Heart left ventricle (tissue), 16 donors: Measurements from ENCODE around the gene LYZL2. TPM values are rescaled to one million over a fixed set of nuclear protein-coding genes. Genes with fewer than 3 reads are reported as not detected.
"Not testable (repeated sequence)": the region's sequence is repeated elsewhere in the genome, so short reads cannot be mapped to it uniquely, and the experiment has no call there.

ENCODE experiments used
- ATAC-seq, 4 donors: fragments of 200-7000 bp; cut with Tn5 transposase; one replicate each; pipeline ENCODE4 v1.9.1; 2020 to 2022; ENCODE audit warnings: moderate library complexity in 4 of 4, mild to moderate bottlenecking in 3 of 4, moderate number of reproducible peaks in 1 of 4
- DNase-seq, 5 donors: peaks; one replicate each; pipeline ENCODE4 v3.0.0-alpha.2; 2020
- H3K27ac ChIP-seq, 12 donors: fragments of 200-600 bp; sonication (generic) in 4 of 12; one replicate each; pipeline versions ENCODE4 v1.5.0 to v1.8.0; 2016 to 2022; ENCODE audit warnings: mild to moderate bottlenecking in 2 of 12
- H3K27me3 ChIP-seq, 9 donors: fragments of 200-600 bp; sonication (generic) in 2 of 9; one replicate each; pipeline versions ENCODE4 v1.5.1 to v1.8.0; 2016 to 2022; ENCODE audit warnings: mild to moderate bottlenecking in 3 of 9
- H3K36me3 ChIP-seq, 9 donors: fragments of 200-600 bp; sonication (generic) in 2 of 9; one replicate each; pipeline versions ENCODE4 v1.5.0 to v1.8.0; 2018 to 2022; ENCODE audit warnings: mild to moderate bottlenecking in 2 of 9
- H3K4me1 ChIP-seq, 12 donors: fragments of 200-600 bp; sonication (generic) in 4 of 12; one replicate each; pipeline versions ENCODE4 v1.5.0 to v1.8.0; 2016 to 2022; ENCODE audit warnings: mild to moderate bottlenecking in 3 of 12
- H3K4me3 ChIP-seq, 12 donors: fragments of 200-600 bp; sonication (generic) in 4 of 12; one replicate each; pipeline versions ENCODE4 v1.5.0 to v1.8.0; 2017 to 2022; ENCODE audit warnings: mild to moderate bottlenecking in 9 of 12, moderate library complexity in 4 of 12
- H3K9me3 ChIP-seq, 12 donors: fragments of 200-600 bp; sonication (generic) in 4 of 12; one replicate each; pipeline versions ENCODE4 v1.5.0 to v1.8.0; 2016 to 2022; ENCODE audit warnings: mild to moderate bottlenecking in 1 of 12
- POLR2A ChIP-seq, 2 donors: fragments of 450-650 bp; IDR thresholded peaks; one replicate each; pipeline ENCODE4 v1.6.1; 2017; ENCODE audit warnings: antibody characterized with exemption in 2 of 2, mild to moderate bottlenecking in 2 of 2, moderate library complexity in 2 of 2
- WGBS, 4 donors: extraction: QIAGEN DNeasy Blood & Tissue Kit in 2 of 4; methylation state at CpG; one replicate each; pipeline versions ENCODE4 v1.1.5 to v1.1.7; 2013 to 2018; 5-methylcytosine and 5-hydroxymethylcytosine counted together
- intact Hi-C, 10 donors: fragments of 100-400 bp; cut with DNase I; formaldehyde crosslinking; loops; one replicate each; pipeline versions ENCODE4 v1.11.1 to v1.14.2; 2022
- polyA plus RNA-seq, 2 donors: library from polyadenylated mRNA; stranded (reverse); fragments of 200-250 nt; gene quantifications; one replicate each; pipeline ENCODE4 v1.2.3, GENCODE V29; 2013
- total RNA-seq, 9 donors: library from RNA; depleted of rRNA in 2 of 9; stranded (reverse); fragments of >200 nt in 2 of 9; fragmentation: NEBNext Ultra II Directional in 3 of 9; extraction: Animal tissue kit (Norgen Biotek cat#: 25700) in 3 of 9; gene quantifications; one replicate each; pipeline versions ENCODE4 v1.1.0 to v1.2.4, GENCODE V29; 2016 to 2023
- TF ChIP-seq, protein P1 (sequence below), 12 donors: fragments of 200-600 bp; sonication (generic) in 4 of 12; IDR thresholded peaks; one replicate each; pipeline versions ENCODE4 v1.5.0 to v1.8.0; 2018 to 2022; ENCODE audit warnings: antibody characterized with exemption in 12 of 12, mild to moderate bottlenecking in 5 of 12
- donor health status: ischemic (EF 13 %, LVEDD 7.1; RV severe dilation, severe dysfunction).
- donor health status: healthy with polysubstance abuse.
- donor health status: DM: no; HTN: yes; CAD: no.
- donor health status: DM: no; HTN: no; CAD: no.
- donor health status: ischemic (EF 25% LVEDD 6.9; RV normal size, moderate dysfunction).
- donor health status: ischemic (EF 25% LVEDD 5.7; RV mildly dilated, moderate dysfunction).
- donor health status: healthy.
- donor health status: DM: yes; HTN: yes; CAD: no.
- donor health status: ischemic (EF 35%, LVEDD 5.7; RV mildly dilated, moderate dysfunction).
- donor health status: nonischemic (EF 11% LVEDD 7.7; RV severe dilation, severe dysfunction).
- donor health status: DM: yes; HTN: yes; CAD: no.
- donor health status: PGD.
- donor health status: ischemic (EF 29% LVEDD 5.4; RV normal size, mild dysfunction).
- donor health status: nonischemic (EF 23%, LVEDD 6.1; RV moderate dilation, normal function).

The LYZL2 gene
- total and polyA plus RNA-seq, 11 donors: not detected

DNA sequence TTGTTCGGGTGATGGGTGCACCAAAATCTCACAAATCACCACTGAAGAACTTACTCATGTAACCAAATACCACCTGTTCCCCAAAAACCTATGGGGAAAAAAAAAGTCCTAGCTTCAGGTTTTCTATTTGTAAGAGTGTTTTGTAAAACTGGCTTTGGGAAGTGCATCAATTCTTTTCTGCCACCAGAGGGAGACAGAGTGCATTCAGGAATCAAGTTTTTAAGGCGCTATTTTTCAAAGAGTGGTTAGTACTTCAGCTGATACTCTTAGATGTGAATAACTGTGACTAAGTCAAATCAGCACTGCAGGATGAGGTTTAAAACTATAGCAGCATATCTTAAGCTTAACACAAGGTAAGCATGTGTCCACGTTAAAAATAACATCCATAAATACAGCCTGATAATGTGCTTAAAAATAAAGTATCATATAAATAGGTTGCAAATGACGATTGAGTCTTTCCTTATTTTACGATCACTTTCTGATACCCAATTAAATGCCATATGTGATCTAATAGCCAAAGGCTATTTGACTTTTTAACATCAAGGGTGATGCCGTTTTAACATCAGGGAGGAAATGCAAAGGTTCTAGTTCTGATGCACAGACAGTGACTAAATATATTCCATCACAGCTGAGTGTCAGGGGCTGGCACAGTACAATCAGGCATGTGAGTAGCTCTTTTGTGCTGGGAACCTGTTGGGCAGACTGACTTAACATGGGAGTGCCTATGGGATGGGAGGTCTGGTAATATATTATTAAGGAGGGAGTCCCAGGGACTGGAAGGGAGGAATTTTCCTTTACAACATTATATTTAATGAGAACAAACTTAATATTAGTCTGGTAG, 10.6 kb upstream of the LYZL2 start:
- H3K27ac ChIP-seq: peak overlapping the region in 3 of 12 donors; percentile 32 to 61 (median 47)
- H3K27me3 ChIP-seq: peaks cover 0 to 5% (median 0%) of the 10 kb centered on the region in 9 donors
- H3K36me3 ChIP-seq: no peaks in the 10 kb centered on the region
- intact Hi-C loops: no loop called here
- WGBS, 4 donors: 33 to 34% (median 33%) methylated on average over 6 of the region's 6 CpGs
- TF ChIP-seq, protein P1, sequence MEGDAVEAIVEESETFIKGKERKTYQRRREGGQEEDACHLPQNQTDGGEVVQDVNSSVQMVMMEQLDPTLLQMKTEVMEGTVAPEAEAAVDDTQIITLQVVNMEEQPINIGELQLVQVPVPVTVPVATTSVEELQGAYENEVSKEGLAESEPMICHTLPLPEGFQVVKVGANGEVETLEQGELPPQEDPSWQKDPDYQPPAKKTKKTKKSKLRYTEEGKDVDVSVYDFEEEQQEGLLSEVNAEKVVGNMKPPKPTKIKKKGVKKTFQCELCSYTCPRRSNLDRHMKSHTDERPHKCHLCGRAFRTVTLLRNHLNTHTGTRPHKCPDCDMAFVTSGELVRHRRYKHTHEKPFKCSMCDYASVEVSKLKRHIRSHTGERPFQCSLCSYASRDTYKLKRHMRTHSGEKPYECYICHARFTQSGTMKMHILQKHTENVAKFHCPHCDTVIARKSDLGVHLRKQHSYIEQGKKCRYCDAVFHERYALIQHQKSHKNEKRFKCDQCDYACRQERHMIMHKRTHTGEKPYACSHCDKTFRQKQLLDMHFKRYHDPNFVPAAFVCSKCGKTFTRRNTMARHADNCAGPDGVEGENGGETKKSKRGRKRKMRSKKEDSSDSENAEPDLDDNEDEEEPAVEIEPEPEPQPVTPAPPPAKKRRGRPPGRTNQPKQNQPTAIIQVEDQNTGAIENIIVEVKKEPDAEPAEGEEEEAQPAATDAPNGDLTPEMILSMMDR (IDR thresholded peaks at IDR 0.05): peak; percentile 76 to 92 (median 88)
- no peak for TF ChIP-seq POLR2A (IDR thresholded peaks at IDR 0.05)
- ATAC-seq (peak in 1 of 4 donors; percentile 33), DNase-seq (peak in 1 of 5 donors; percentile 43)
- H3K9me3 ChIP-seq: no peaks in the 10 kb centered on the region
- H3K4me1 ChIP-seq: peaks cover 0 to 37% (median 13%) of the 10 kb centered on the region in 12 donors
- H3K4me3 ChIP-seq: no peak overlapping the region

DNA sequence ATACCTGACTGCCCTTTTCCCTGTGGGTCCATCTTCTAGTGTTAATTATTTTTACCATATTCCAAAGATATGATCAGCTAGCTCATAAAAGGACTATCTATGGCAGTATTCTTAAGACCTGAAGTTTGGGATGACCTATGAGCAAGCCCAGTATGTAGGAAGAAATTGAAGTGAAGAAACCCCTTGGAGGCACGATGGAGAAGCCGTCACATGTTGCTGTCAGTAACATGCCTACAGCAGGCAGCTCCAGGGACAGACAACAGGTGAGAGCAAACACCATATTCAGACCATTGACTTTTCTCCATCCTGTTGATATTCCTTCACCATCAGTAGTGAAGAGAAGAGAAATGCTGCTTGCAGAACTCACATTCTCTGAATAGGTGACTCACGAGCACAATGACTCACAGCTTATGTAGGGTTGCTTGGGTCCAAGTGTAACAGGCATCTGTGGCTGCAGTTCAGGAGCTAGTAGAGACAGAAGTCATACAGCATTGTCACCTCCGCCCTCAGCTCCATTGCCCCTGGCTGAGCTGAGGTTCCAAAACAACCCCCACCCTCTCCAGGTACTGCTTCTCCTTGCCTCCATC, 8.4 kb upstream of the LYZL2 start:
- peak in 1 of 4 donors; percentile 37 for ATAC-seq
- Histone ChIP-seq H3K27ac (no peak overlapping the region), H3K4me1 (peaks cover 0 to 25% (median 4%) of the 10 kb centered on the region in 12 donors), H3K36me3 (no peaks in the 10 kb centered on the region), H3K27me3 (peaks cover 0 to 5% (median 0%) of the 10 kb centered on the region in 9 donors), H3K4me3 (no peak overlapping the region), H3K9me3 (no peaks in the 10 kb centered on the region)
- no peak for TF ChIP-seq POLR2A (IDR thresholded peaks at IDR 0.05)
- TF ChIP-seq, protein P1 (IDR thresholded peaks at IDR 0.05): no peak
- intact Hi-C loops: no loop called here
- WGBS, 4 donors: 88 to 95% (median 93%) methylated on average over 4 of the region's 4 CpGs
- no peak for DNase-seq

DNA sequence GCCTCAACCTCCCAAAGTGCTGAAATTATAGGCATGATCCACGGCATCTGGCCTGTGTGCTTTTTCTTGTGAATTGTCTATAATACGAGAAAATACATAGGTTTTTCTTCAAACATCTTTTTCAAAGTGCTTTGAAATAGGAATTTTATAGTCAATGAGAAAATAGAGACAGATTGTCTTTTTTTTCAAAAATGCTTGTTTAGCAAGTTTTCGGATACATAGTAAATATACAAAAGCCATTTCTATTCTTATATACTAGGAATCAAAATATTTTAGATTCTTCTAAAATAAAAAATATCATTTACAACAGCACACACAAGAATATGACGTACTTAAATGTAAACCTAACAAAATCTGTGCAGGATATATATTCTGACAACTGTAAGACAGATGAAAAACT, 1.6 kb upstream of the LYZL2 start:
- Histone ChIP-seq H3K27me3 (peaks cover 0 to 6% (median 0%) of the 10 kb centered on the region in 9 donors), H3K36me3 (no peaks in the 10 kb centered on the region), H3K9me3 (no peaks in the 10 kb centered on the region), H3K4me3 (no peak overlapping the region), H3K4me1 (no peaks in the 10 kb centered on the region), H3K27ac (no peak overlapping the region)
- ATAC-seq: no peak
- WGBS, 4 donors: 84 to 91% (median 90%) methylated on average over 4 of the region's 4 CpGs
- no peak for DNase-seq
- TF ChIP-seq POLR2A (IDR thresholded peaks at IDR 0.05): no peak
- TF ChIP-seq, protein P1 (IDR thresholded peaks at IDR 0.05): no peak
- intact Hi-C loops: no loop called here

DNA sequence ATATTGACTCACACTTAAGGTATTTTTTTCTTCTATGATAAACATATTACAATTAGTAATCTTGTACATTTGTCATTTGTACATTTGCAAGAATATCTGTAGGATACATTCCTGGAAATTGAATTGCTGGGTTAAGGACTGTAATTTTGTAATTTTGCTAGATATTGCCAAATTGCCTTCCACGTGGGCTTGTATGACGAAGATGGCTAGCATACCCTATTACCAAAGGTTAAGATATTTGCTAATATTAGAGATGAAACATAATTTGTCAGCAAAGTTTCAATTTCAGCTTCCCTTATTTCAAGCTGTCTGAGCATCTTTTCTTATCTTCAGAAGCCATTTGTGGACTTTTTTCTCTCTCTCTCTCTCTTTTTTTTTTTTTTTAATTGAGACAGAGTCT, 1.0 kb upstream of the LYZL2 start:
- Histone ChIP-seq H3K27ac (no peak overlapping the region), H3K9me3 (no peaks in the 10 kb centered on the region), H3K4me3 (no peak overlapping the region), H3K27me3 (peaks cover 0 to 6% (median 0%) of the 10 kb centered on the region in 9 donors), H3K36me3 (no peaks in the 10 kb centered on the region), H3K4me1 (no peaks in the 10 kb centered on the region)
- DNase-seq (no peak), ATAC-seq (no peak)
- TF ChIP-seq POLR2A (IDR thresholded peaks at IDR 0.05): no peak
- TF ChIP-seq, protein P1 (IDR thresholded peaks at IDR 0.05): no peak
- intact Hi-C loops: no loop called here
- WGBS, 4 donors: 89 to 93% (median 91%) methylated on average over 2 of the region's 2 CpGs

DNA sequence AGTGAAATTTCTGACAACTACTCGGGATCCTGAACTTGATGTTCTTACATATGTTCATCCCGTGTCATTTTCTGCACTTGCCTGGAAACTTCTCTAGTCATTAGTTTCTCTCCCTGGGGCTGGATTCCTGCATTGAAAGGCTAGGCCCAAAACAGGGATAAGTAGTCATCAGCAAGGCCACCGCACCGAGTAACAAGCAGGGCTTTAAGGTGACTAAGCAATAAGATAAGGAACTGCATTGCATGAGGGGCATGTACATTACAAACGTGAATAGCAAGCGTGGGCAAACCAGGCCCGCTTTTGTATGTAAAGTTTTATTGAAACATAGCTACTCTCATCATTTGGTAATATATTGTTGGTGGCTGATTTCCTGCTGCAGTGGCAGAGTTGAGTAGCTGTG, 977 bp downstream of the LYZL2 start:
- intact Hi-C loops: not testable (repeated sequence)

DNA sequence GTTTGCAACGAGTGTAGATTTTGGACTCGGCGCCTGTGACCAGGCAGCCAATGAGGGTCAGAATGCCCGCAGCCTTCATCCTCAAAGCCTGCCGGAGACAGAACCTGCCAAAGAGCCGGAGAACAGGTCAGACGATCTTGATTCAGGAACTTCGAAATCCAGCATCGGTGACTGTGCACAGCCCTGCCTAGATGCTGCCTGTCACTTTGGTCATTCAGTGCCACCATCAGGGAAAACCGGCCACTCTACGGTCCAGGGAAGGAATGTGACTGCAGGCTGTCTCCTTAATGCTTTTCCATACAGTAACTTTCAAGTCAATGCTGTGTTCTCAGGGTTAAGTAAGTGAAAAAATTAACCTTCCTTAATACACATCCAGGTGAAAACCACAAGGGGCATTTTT, 2.7 kb downstream of the LYZL2 start:
- H3K27me3 ChIP-seq, H3K4me1 ChIP-seq, DNase-seq, H3K36me3 ChIP-seq, H3K27ac ChIP-seq, H3K4me3 ChIP-seq, H3K9me3 ChIP-seq, ATAC-seq, intact Hi-C loops: not testable (repeated sequence)
- 76 to 84% (median 80%) methylated on average over 8 to 10 of the region's 11 CpGs for WGBS, 4 donors

More for the DNA sequence above, 977 bp downstream of the LYZL2 start:
- not testable (repeated sequence) for H3K27ac ChIP-seq, H3K9me3 ChIP-seq, H3K4me3 ChIP-seq, H3K27me3 ChIP-seq, H3K4me1 ChIP-seq, H3K36me3 ChIP-seq, DNase-seq, ATAC-seq
- WGBS, 4 donors: 89 to 96% (median 93%) methylated on average over 7 of the region's 7 CpGs

DNA sequence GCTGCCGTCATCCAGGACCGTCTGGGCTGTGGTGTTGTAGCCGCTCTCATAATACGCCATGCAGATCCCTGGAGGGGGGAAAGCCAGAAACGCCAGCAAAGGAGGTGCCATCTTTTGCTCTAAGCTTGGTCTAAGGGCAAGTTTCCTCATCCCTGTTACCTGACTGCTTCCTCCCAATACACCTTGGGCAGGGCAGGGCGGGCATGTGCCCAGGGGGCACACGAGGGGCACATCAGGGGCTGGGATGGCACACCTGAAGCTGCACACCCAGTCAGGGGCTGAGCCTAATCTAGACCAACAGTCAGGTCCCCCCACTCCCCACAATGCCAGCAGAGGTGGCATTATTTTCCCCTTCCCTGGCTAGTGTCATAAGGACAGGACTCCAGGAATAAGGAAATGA, 3.4 kb downstream of the LYZL2 start:
- H3K27me3 ChIP-seq, H3K27ac ChIP-seq, DNase-seq, H3K4me3 ChIP-seq, H3K36me3 ChIP-seq, H3K4me1 ChIP-seq, H3K9me3 ChIP-seq, intact Hi-C loops, ATAC-seq: not testable (repeated sequence)
- WGBS, 4 donors: 82 to 93% (median 89%) methylated on average over 2 to 7 of the region's 7 CpGs
